ENCODE measurements around the gene LAMB3. TPM values are rescaled to one million over a fixed set of nuclear protein-coding genes. Genes with fewer than 3 reads are reported as not detected.

LAMB3 gene
- total RNA-seq, 1 donor = 5.4 TPM

DNA sequence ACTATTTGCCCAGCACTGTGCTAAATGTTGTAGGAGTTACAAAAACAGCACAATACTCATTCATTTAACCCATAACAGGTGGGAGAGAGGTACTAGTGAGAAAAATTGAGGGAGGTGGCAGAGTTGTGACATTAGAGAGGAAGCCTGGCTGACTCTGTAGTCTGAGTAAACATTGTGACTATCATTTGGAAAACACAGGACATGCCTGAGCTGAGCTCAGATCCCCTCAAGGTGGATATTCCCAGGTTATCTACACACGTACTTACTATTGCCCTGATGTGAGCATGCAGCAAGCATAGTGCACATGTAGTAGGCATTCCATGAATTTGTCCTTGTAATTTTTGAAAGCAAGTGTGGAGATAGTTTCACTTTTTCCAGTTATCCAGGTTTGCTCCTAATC, 57.8 kb downstream of the LAMB3 start:
- Histone ChIP-seq H4K20me1 (ENCODE audit: insufficient read depth, low read length) (no peaks in the 10 kb centered on the region), H2AFZ (ENCODE audit: low read length) (no peak overlapping the region), H3K9me3 (ENCODE audit: low read depth, low read length) (no peaks in the 10 kb centered on the region), H3K4me3 (ENCODE audit: insufficient read depth, low read length) (no peak overlapping the region), H3K27me3 (ENCODE audit: insufficient read depth, low read length) (peaks cover 8% of the 10 kb centered on the region), H3K27ac (ENCODE audit: low read depth, low read length) (no peak overlapping the region), H3K4me2 (ENCODE audit: insufficient read depth, low read length) (no peak overlapping the region), H3K4me1 (ENCODE audit: insufficient read depth, low read length) (no peaks in the 10 kb centered on the region), H3K36me3 (ENCODE audit: insufficient read depth, low read length) (no peaks in the 10 kb centered on the region), H3K79me2 (ENCODE audit: insufficient read depth, low read length) (no peaks in the 10 kb centered on the region)
- DNase-seq (ENCODE audit: insufficient read length, low spot score, missing footprints) = no peak
- TF ChIP-seq, protein P1, sequence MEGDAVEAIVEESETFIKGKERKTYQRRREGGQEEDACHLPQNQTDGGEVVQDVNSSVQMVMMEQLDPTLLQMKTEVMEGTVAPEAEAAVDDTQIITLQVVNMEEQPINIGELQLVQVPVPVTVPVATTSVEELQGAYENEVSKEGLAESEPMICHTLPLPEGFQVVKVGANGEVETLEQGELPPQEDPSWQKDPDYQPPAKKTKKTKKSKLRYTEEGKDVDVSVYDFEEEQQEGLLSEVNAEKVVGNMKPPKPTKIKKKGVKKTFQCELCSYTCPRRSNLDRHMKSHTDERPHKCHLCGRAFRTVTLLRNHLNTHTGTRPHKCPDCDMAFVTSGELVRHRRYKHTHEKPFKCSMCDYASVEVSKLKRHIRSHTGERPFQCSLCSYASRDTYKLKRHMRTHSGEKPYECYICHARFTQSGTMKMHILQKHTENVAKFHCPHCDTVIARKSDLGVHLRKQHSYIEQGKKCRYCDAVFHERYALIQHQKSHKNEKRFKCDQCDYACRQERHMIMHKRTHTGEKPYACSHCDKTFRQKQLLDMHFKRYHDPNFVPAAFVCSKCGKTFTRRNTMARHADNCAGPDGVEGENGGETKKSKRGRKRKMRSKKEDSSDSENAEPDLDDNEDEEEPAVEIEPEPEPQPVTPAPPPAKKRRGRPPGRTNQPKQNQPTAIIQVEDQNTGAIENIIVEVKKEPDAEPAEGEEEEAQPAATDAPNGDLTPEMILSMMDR (IDR thresholded peaks at IDR 0.05; ENCODE audit: extremely low read depth, low read depth, low read length) = no peak

DNA sequence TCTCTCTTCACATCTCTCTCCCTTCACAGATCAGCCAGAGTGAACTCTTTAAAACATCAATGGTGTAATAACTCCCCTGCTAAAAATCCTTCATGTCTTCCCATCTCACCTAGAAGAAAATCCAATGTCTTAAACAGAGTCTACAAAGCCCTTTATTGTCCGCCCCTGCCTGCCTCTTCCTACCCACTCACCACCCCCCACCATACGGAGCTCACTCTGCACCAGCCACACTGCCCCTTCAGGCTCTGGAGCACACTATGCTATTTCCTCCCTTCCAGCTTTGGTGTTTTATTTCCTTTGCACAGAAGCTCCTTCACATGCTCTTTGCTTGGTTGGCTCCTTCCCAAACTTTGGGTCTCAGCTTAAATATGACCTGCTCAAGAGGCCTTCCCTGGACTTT, 58.5 kb downstream of the LAMB3 start:
- H3K9me3 ChIP-seq (ENCODE audit: low read depth, low read length) = no peaks in the 10 kb centered on the region
- H2AFZ ChIP-seq (ENCODE audit: low read length) = no peak overlapping the region
- no peaks in the 10 kb centered on the region for H3K4me1 ChIP-seq (ENCODE audit: insufficient read depth, low read length)
- H3K27ac ChIP-seq (ENCODE audit: low read depth, low read length) = no peak overlapping the region
- H3K4me2 ChIP-seq (ENCODE audit: insufficient read depth, low read length) = no peak overlapping the region
- no peak for DNase-seq (ENCODE audit: insufficient read length, low spot score, missing footprints)
- peaks cover 8% of the 10 kb centered on the region for H3K27me3 ChIP-seq (ENCODE audit: insufficient read depth, low read length)
- no peaks in the 10 kb centered on the region for H3K36me3 ChIP-seq (ENCODE audit: insufficient read depth, low read length)
- TF ChIP-seq, protein P1 (IDR thresholded peaks at IDR 0.05; ENCODE audit: extremely low read depth, low read depth, low read length) = no peak
- no peaks in the 10 kb centered on the region for H4K20me1 ChIP-seq (ENCODE audit: insufficient read depth, low read length)
- no peak overlapping the region for H3K4me3 ChIP-seq (ENCODE audit: insufficient read depth, low read length)
- H3K79me2 ChIP-seq (ENCODE audit: insufficient read depth, low read length) = no peaks in the 10 kb centered on the region

DNA sequence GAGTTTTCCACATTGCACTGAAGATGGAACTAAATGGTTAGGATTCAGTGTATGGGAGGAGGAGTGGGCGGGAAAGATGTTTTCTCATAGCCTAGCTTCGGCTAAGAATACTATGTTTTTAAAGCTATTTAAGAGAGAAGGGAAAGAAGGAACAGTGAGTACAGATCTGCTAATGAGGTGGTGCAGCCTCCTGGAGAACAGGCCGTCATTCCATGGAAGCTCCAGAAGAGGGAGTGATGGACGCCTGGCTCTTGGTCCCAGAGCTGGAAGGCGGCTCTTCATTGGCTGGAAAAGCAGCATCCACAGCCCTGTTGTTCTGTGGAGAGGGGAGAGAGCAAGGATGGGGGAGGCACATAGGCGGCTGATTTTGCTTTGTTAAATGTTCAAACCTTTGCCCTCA, 61.8 kb downstream of the LAMB3 start:
- DNase-seq (ENCODE audit: insufficient read length, low spot score, missing footprints) = peak; percentile 87
- H3K9me3 ChIP-seq (ENCODE audit: low read depth, low read length) = no peaks in the 10 kb centered on the region
- H2AFZ ChIP-seq (ENCODE audit: low read length) = no peak overlapping the region
- no peaks in the 10 kb centered on the region for H4K20me1 ChIP-seq (ENCODE audit: insufficient read depth, low read length)
- no peak overlapping the region for H3K4me2 ChIP-seq (ENCODE audit: insufficient read depth, low read length)
- H3K4me1 ChIP-seq (ENCODE audit: insufficient read depth, low read length) = peaks cover 2% of the 10 kb centered on the region
- no peaks in the 10 kb centered on the region for H3K79me2 ChIP-seq (ENCODE audit: insufficient read depth, low read length)
- H3K4me3 ChIP-seq (ENCODE audit: insufficient read depth, low read length) = no peak overlapping the region
- H3K27me3 ChIP-seq (ENCODE audit: insufficient read depth, low read length) = peaks cover 8% of the 10 kb centered on the region
- no peaks in the 10 kb centered on the region for H3K36me3 ChIP-seq (ENCODE audit: insufficient read depth, low read length)
- TF ChIP-seq, protein P1 (IDR thresholded peaks at IDR 0.05; ENCODE audit: extremely low read depth, low read depth, low read length) = peak; percentile 32
- no peak overlapping the region for H3K27ac ChIP-seq (ENCODE audit: low read depth, low read length)

DNA sequence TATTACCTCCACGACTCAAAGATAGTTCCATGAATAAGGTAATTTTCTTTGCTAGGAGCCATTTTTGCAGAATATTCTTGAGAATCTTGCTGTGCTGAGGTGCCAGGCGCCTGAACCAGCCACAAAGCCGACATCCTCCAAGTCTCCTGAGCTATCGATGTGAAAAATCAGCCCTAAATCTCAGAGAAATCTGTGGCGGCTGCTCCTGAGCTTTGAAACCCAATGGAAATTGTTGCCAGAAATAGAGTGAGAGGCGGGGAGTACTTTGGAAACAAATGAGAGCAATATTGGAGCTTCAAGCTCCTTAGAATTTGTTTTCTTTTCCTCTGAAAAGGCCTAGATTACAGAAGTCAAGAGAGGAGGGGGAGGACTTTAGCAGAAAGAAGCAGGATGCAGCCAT, 62.4 kb downstream of the LAMB3 start:
- Histone ChIP-seq H4K20me1 (ENCODE audit: insufficient read depth, low read length) (no peaks in the 10 kb centered on the region), H3K4me2 (ENCODE audit: insufficient read depth, low read length) (no peak overlapping the region), H3K4me1 (ENCODE audit: insufficient read depth, low read length) (peaks cover 4% of the 10 kb centered on the region), H2AFZ (ENCODE audit: low read length) (no peak overlapping the region), H3K4me3 (ENCODE audit: insufficient read depth, low read length) (no peak overlapping the region), H3K27me3 (ENCODE audit: insufficient read depth, low read length) (peaks cover 8% of the 10 kb centered on the region), H3K79me2 (ENCODE audit: insufficient read depth, low read length) (no peaks in the 10 kb centered on the region), H3K36me3 (ENCODE audit: insufficient read depth, low read length) (no peaks in the 10 kb centered on the region), H3K9me3 (ENCODE audit: low read depth, low read length) (no peaks in the 10 kb centered on the region), H3K27ac (ENCODE audit: low read depth, low read length) (no peak overlapping the region)
- TF ChIP-seq, protein P1 (IDR thresholded peaks at IDR 0.05; ENCODE audit: extremely low read depth, low read depth, low read length) = no peak
- no peak for DNase-seq (ENCODE audit: insufficient read length, low spot score, missing footprints)

All from osteoblast (primary cell).